B cell (primary cell): ENCODE results near the gene PIGM. TPM values are rescaled to one million over a fixed set of nuclear protein-coding genes. Genes with fewer than 3 reads are reported as not detected.

Experiments used
- ATAC-seq: fragments of 200-7000 bp; cut with Tn5 transposase; one replicate; pipeline ENCODE4 v1.10.0; 2021; ENCODE audit warnings: low read depth, mild to moderate bottlenecking, moderate number of reproducible peaks, moderate library complexity
- CTCF ChIA-PET: fragments of 350-600 bp; sonication (Branson Sonifier 250); formaldehyde crosslinking; loops from one replicate; lab custom pipeline; 2021; ENCODE audit warnings: antibody characterized with exemption, inconsistent platforms; lab: Charles Lee
- POLR2A ChIA-PET: fragments of 350-600 bp; sonication (Branson Sonifier 250); formaldehyde crosslinking; loops from one replicate; lab custom pipeline; 2021; ENCODE audit warnings: antibody characterized with exemption; lab: Charles Lee
- DNase-seq: peaks from one replicate; pipeline ENCODE4 v3.0.0; 2013
- H2AFZ ChIP-seq: 2 replicates; pipeline ENCODE4 v1.6.1; 2012; ENCODE audit warnings: mild to moderate bottlenecking, low read depth, low read length; ENCODE audit not compliant: insufficient read depth, poor library complexity, severe bottlenecking
- H3K27ac ChIP-seq, 2 donors: 1 replicate in 1 of 2; 2 replicates in 1 of 2; pipeline ENCODE4 v1.5.1; 2012 to 2013; ENCODE audit warnings: low read length in 2 of 2, mild to moderate bottlenecking in 2 of 2, moderate library complexity in 1 of 2
- H3K27me3 ChIP-seq, 4 experiments: fragments of 200-600 bp in 1 of 4; sonication (generic) in 1 of 4; replicated peaks in 1 of 4; 1 replicate in 2 of 4; 2 replicates in 2 of 4; pipeline versions ENCODE4 v1.6.1 to v1.7.0; 2013 to 2016; ENCODE audit warnings: low read length in 3 of 4, mild to moderate bottlenecking in 2 of 4, mixed read lengths in 1 of 4, moderate library complexity in 1 of 4; ENCODE audit not compliant: insufficient read depth in 4 of 4, control insufficient read depth in 3 of 4; ENCODE audit errors: control extremely low read depth in 1 of 4
- H3K36me3 ChIP-seq, 2 experiments: replicated peaks in 1 of 2; 1 replicate in 1 of 2; 2 replicates in 1 of 2; pipeline versions ENCODE4 v1.6.1 to v1.7.1; 2013; ENCODE audit warnings: low read length in 1 of 2; ENCODE audit not compliant: insufficient read depth in 2 of 2, control insufficient read depth in 1 of 2; ENCODE audit errors: control extremely low read depth in 1 of 2, extremely low read depth in 1 of 2
- H3K4me1 ChIP-seq, 2 donors: fragments of 200-600 bp in 1 of 2; sonication (generic) in 1 of 2; 1 replicate in 1 of 2; 2 replicates in 1 of 2; pipeline versions ENCODE4 v1.5.1 to v1.6.1; 2013 to 2017; ENCODE audit warnings: low read length in 2 of 2; ENCODE audit not compliant: control insufficient read depth in 2 of 2, insufficient read depth in 2 of 2
- H3K4me2 ChIP-seq: replicated peaks from 2 replicates; pipeline ENCODE3; 2012; ENCODE audit warnings: mild to moderate bottlenecking, low read depth, low read length; ENCODE audit not compliant: poor library complexity, severe bottlenecking
- H3K4me3 ChIP-seq, 5 experiments: fragments of 200-600 bp in 1 of 5; sonication (generic) in 1 of 5; 1 replicate in 3 of 5; 2 replicates in 2 of 5; pipeline versions ENCODE4 v1.5.1 to v1.7.0; 2011 to 2016; ENCODE audit warnings: low read length in 4 of 5, mild to moderate bottlenecking in 4 of 5, low read depth in 2 of 5, control low read depth in 1 of 5, moderate library complexity in 1 of 5; ENCODE audit not compliant: insufficient read depth in 1 of 5; ENCODE audit errors: control extremely low read depth in 1 of 5, extremely low read depth in 1 of 5
- H3K79me2 ChIP-seq: fragments of 200-600 bp; sonication (generic); one replicate; pipeline ENCODE4 v1.6.0; 2016; ENCODE audit warnings: low read length; ENCODE audit not compliant: control insufficient read depth, insufficient read depth
- H3K9ac ChIP-seq: fragments of 200-600 bp; sonication (generic); 2 replicates; pipeline ENCODE4 v1.6.1; 2017; ENCODE audit warnings: mild to moderate bottlenecking, low read length, moderate library complexity
- H3K9me3 ChIP-seq, 3 donors: one replicate each; pipeline versions ENCODE4 v1.6.1 to v1.7.1; 2013; ENCODE audit warnings: low read length in 2 of 3; ENCODE audit not compliant: control insufficient read depth in 2 of 3, insufficient read depth in 1 of 3; ENCODE audit errors: control extremely low read depth in 1 of 3
- H4K20me1 ChIP-seq: 2 replicates; pipeline ENCODE4 v1.6.0; 2012; ENCODE audit warnings: mild to moderate bottlenecking, low read length; ENCODE audit not compliant: insufficient read depth, control insufficient read depth, poor library complexity, severe bottlenecking
- H3K27ac Mint-ChIP-seq: one replicate; pipeline ENCODE4 v1.8.0; 2021; ENCODE audit warnings: mixed read lengths
- H3K27me3 Mint-ChIP-seq: one replicate; pipeline ENCODE4 v1.8.0; 2021; ENCODE audit warnings: mixed read lengths
- H3K4me1 Mint-ChIP-seq: one replicate; pipeline ENCODE4 v1.8.0; 2021; ENCODE audit warnings: mixed read lengths
- H3K4me3 Mint-ChIP-seq: one replicate; pipeline ENCODE4 v1.8.0; 2021; ENCODE audit warnings: mixed read lengths
- H3K9me3 Mint-ChIP-seq: one replicate; pipeline ENCODE4 v1.8.0; 2022; ENCODE audit warnings: mixed read lengths; ENCODE audit not compliant: insufficient read depth
- EZH2 ChIP-seq: IDR thresholded peaks from 2 replicates; pipeline ENCODE4 v1.6.1; 2012; ENCODE audit warnings: borderline replicate concordance, low read depth, mild to moderate bottlenecking, moderate library complexity, low read length; ENCODE audit not compliant: insufficient read depth, poor library complexity, severe bottlenecking
- WGBS: methylation state at CpG from one replicate; pipeline ENCODE4 v1.1.5; 2013; ENCODE audit warnings: missing lambda C conversion rate; ENCODE audit not compliant: insufficient coverage; 5-methylcytosine and 5-hydroxymethylcytosine counted together
- intact Hi-C: fragments of 100-400 bp; cut with micrococcal nuclease; formaldehyde crosslinking; loops from one replicate; pipeline ENCODE4 v1.10.0; 2022
- polyA plus RNA-seq: library from polyadenylated mRNA; depleted of rRNA; stranded (reverse); fragments of >200 nt; gene quantifications from 2 replicates; pipeline ENCODE4 v1.2.3, GENCODE V29; 2012
- total RNA-seq, 2 donors: library from RNA; stranded (reverse); fragments of 120-200 nt in 1 of 2; gene quantifications; 1 replicate in 1 of 2; 2 replicates in 1 of 2; pipeline versions ENCODE4 v1.2.3 to v1.2.4, GENCODE V29; 2013 to 2022
- TF ChIP-seq, protein P1 (sequence below): fragments of 200-600 bp; IDR thresholded peaks from one replicate; pipeline ENCODE4 v1.8.0; 2022; ENCODE audit warnings: antibody characterized with exemption, mild to moderate bottlenecking

The PIGM gene
- total and polyA plus RNA-seq, 2 donors (not counting 1 experiment from before 2014, with no cell fraction given), result 1.4 to 7.4 TPM

DNA sequence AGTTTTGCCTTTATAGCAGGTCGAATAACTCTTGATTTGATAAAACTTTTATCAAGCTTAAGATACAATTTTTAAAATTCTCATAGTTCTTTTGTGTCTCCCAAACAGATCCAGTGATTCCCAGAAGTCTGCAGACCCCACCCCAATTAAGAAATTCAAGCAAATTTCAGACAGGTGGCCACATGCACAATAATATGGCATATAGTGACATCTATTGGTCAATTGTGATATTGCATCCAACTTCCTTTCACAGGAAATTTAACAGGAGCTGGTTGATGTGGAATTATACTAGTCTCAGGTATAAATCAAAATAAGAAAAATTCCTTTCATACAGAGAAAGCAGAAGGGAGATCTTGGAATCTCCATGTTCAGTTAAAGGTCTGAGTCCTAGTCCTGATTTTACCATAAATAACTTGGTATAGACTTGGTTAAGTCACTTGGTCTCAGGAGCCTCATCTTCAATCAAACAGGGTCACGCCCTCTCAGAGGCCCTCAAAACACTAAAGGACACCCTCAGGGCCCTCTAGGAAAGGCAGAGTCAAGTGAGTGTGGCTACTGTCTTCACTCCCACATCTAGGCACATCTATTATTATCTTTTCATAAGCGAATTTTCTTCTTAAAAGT, 24.1 kb downstream of the PIGM start:
- ATAC-seq, result no peak
- Histone ChIP-seq H3K4me1 (no peaks in the 10 kb centered on the region), H3K9me3 (no peaks in the 10 kb centered on the region), H3K79me2 (no peaks in the 10 kb centered on the region), H3K4me3 (no peak overlapping the region), H4K20me1 (no peaks in the 10 kb centered on the region), H3K36me3 (no peaks in the 10 kb centered on the region), H3K27ac (no peak overlapping the region), H3K9ac (no peak overlapping the region), H3K4me2 (no peak overlapping the region), H2AFZ (no peak overlapping the region), H3K27me3 (peaks cover 0 to 7% (median 0%) of the 10 kb centered on the region in 4 experiments)
- no peaks in the 10 kb centered on the region for H3K9me3 Mint-ChIP-seq
- peak; percentile 69 for DNase-seq
- no peaks in the 10 kb centered on the region for H3K4me1 Mint-ChIP-seq
- 77% methylated on average over 2 of the region's 3 CpGs for WGBS
- H3K27me3 Mint-ChIP-seq, result peaks cover 21% of the 10 kb centered on the region
- ChIA-PET CTCF (interaction anchor here (0.6 to 11.2 kb wide), 53 partner anchors 9 to 876 kb away, joined by 3 to 252 read pairs (median 5); partner anchors contain the start of genes FCRL6, IGSF9, PIGM and TAGLN2), POLR2A (no interaction called here)
- TF ChIP-seq EZH2, result no peak
- TF ChIP-seq, protein P1, sequence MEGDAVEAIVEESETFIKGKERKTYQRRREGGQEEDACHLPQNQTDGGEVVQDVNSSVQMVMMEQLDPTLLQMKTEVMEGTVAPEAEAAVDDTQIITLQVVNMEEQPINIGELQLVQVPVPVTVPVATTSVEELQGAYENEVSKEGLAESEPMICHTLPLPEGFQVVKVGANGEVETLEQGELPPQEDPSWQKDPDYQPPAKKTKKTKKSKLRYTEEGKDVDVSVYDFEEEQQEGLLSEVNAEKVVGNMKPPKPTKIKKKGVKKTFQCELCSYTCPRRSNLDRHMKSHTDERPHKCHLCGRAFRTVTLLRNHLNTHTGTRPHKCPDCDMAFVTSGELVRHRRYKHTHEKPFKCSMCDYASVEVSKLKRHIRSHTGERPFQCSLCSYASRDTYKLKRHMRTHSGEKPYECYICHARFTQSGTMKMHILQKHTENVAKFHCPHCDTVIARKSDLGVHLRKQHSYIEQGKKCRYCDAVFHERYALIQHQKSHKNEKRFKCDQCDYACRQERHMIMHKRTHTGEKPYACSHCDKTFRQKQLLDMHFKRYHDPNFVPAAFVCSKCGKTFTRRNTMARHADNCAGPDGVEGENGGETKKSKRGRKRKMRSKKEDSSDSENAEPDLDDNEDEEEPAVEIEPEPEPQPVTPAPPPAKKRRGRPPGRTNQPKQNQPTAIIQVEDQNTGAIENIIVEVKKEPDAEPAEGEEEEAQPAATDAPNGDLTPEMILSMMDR, result peak; percentile 93
- intact Hi-C loops, result loop anchor here (1.0 to 2.0 kb wide), 6 partner anchors 23 to 875 kb away; partner anchors contain the start of genes DUSP23 and PIGM
- H3K4me3 Mint-ChIP-seq, result no peak overlapping the region
- H3K27ac Mint-ChIP-seq, result no peak overlapping the region

DNA sequence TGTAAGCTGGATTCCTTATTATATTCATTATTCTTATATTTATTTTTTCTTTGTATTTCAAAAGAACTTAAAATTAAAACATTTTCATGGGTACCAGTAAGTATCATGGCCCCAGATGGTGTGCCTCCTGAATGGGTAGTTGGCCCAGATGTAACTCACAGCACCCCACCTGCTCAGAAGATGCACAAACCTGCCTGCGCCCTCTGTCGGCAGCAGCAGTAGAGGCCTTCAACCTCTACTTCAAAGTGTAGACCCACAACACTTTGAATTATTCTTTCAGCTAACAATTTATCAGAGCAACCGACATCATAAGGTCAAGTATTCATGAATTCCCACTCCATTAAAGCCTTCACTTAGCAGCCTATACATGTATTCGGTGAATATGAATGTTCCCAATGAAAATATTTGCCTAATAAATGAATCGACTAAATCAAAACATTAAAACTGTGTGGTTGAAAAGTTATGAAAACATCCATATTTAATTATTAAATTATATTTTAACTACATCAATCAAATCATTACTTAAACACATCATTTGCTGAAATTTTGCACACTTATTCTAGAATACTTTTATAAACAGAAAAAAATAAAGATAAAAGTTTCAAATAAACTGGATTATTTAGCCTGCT, 25.4 kb downstream of the PIGM start:
- Histone ChIP-seq H3K27ac (no peak overlapping the region), H3K79me2 (no peaks in the 10 kb centered on the region), H3K27me3 (peaks cover 0 to 7% (median 0%) of the 10 kb centered on the region in 4 experiments), H3K4me1 (no peaks in the 10 kb centered on the region), H4K20me1 (no peaks in the 10 kb centered on the region), H3K9ac (no peak overlapping the region), H3K36me3 (no peaks in the 10 kb centered on the region), H2AFZ (no peak overlapping the region), H3K4me2 (no peak overlapping the region), H3K4me3 (no peak overlapping the region), H3K9me3 (no peaks in the 10 kb centered on the region)
- intact Hi-C loops, result loop anchor here (1.0 to 2.0 kb wide), 4 partner anchors 24 to 874 kb away; partner anchors contain the start of gene PIGM
- Mint-ChIP-seq H3K27ac (no peak overlapping the region), H3K4me3 (no peak overlapping the region), H3K9me3 (no peaks in the 10 kb centered on the region), H3K4me1 (no peaks in the 10 kb centered on the region), H3K27me3 (peaks cover 15% of the 10 kb centered on the region)
- no peak for TF ChIP-seq EZH2
- TF ChIP-seq, protein P1, result peak; percentile 91
- CTCF ChIA-PET, result interaction anchor here (0.6 to 11.2 kb wide), 42 partner anchors 10 to 873 kb away, joined by 3 to 252 read pairs (median 5); partner anchors contain the start of genes DUSP23, FCRL6 and TAGLN2
- POLR2A ChIA-PET, result interaction anchor here (0.6 kb wide), 1 partner anchor 139 kb away, joined by 4 read pairs; no protein-coding TSS in a partner anchor
- DNase-seq, result peak; percentile 83
- ATAC-seq, result peak; percentile 84
- 0% methylated on average over 2 of the region's 5 CpGs for WGBS
